Left lung (tissue), 14 donors: ENCODE data around the gene DDX25. TPM values are rescaled to one million over a fixed set of nuclear protein-coding genes. Genes with fewer than 3 reads are reported as not detected.
"Not testable (repeated sequence)": the region's sequence is repeated elsewhere in the genome, so short reads cannot be mapped to it uniquely, and the experiment has no call there.

Experiments used
- ATAC-seq: fragments of 200-7000 bp; cut with Tn5 transposase; one replicate; pipeline ENCODE4 v1.9.1; 2020; ENCODE audit warnings: moderate library complexity
- DNase-seq, 4 donors: peaks; one replicate each; pipeline ENCODE4 v3.0.0-alpha.2; 2013 to 2020
- H3K27ac ChIP-seq, 2 donors: fragments of 200-600 bp; sonication (generic) in 1 of 2; one replicate each; pipeline versions ENCODE4 v1.5.0 to v1.8.0; 2020 to 2021
- H3K27me3 ChIP-seq, 2 donors: fragments of 200-600 bp; sonication (generic) in 1 of 2; one replicate each; pipeline versions ENCODE4 v1.5.0 to v1.8.0; 2020 to 2021
- H3K36me3 ChIP-seq, 2 donors: fragments of 200-600 bp; sonication (generic) in 1 of 2; one replicate each; pipeline versions ENCODE4 v1.5.0 to v1.8.0; 2020 to 2021
- H3K4me1 ChIP-seq, 2 donors: fragments of 200-600 bp; one replicate each; pipeline ENCODE4 v1.8.0; 2021
- H3K4me3 ChIP-seq, 2 donors: fragments of 200-600 bp; sonication (generic) in 1 of 2; one replicate each; pipeline versions ENCODE4 v1.5.0 to v1.8.0; 2020 to 2021; ENCODE audit warnings: mild to moderate bottlenecking in 1 of 2
- H3K9me3 ChIP-seq, 2 donors: fragments of 200-600 bp; sonication (generic) in 1 of 2; one replicate each; pipeline versions ENCODE4 v1.5.0 to v1.8.0; 2020 to 2021
- intact Hi-C, 2 donors: fragments of 100-400 bp; cut with DNase I; formaldehyde crosslinking; loops; one replicate each; pipeline versions ENCODE4 v1.11.2 to v1.14.2; 2022
- long read RNA-seq, 12 donors: library from polyadenylated mRNA in 2 of 12; unstranded in 2 of 12; transcript quantifications; one replicate each; pipeline ENCODE4 v2.0.0 and lab custom pipeline, GENCODE V29; 2019 to 2026
- polyA plus RNA-seq, 6 donors: library from polyadenylated mRNA; unstranded; fragments of 120-200 nt; gene quantifications; one replicate each; pipeline ENCODE4 v1.2.1, GENCODE V29; 2013; ENCODE audit not compliant: insufficient read length in 6 of 6
- total RNA-seq, 2 donors: library from RNA; stranded (reverse); fragmentation: NEBNext Ultra II Directional; extraction: Animal tissue kit (Norgen Biotek cat#: 25700); gene quantifications; one replicate each; pipeline ENCODE4 v1.2.1, GENCODE V29; 2021
- TF ChIP-seq, protein P1 (sequence below), 2 donors: fragments of 200-600 bp; sonication (generic) in 1 of 2; IDR thresholded peaks; one replicate each; pipeline versions ENCODE4 v1.5.0 to v1.8.0; 2021; ENCODE audit warnings: antibody characterized with exemption in 2 of 2
- donor health status: DM: no; HTN: yes; CAD: no.
- donor health status: DM: no; HTN: no; CAD: no.

DDX25 gene
- under 1 TPM in 1 of 2 donors, not detected in 1; 0.47 TPM for total RNA-seq
- polyA plus RNA-seq, result 1 to 10 TPM; 1.1 to 2.5 (median 2.0) TPM
- long read RNA-seq, donor 1, partial matches to known transcripts, result 0 of 1 reads
- long read RNA-seq, donor 1, other reads (novel, unspliced or antisense), result 0 of 1 reads
- long read RNA-seq, donor 2, result 0 reads
- long read RNA-seq, donor 3, result 0 reads
- long read RNA-seq, donor 4, result 0 reads
- long read RNA-seq, donor 5, result 0 reads
- long read RNA-seq, donor 6, result 0 reads
- long read RNA-seq, donor 7, result 0 reads
- long read RNA-seq, donor 8, result 0 reads
- long read RNA-seq, donor 9, result 0 reads
- long read RNA-seq, donor 10, result 0 reads
- long read RNA-seq, donor 11, full-length matches to known transcripts, result 9 of 19 reads
- long read RNA-seq, donor 11, partial matches to known transcripts, result 10 of 19 reads
- long read RNA-seq, donor 11, other reads (novel, unspliced or antisense), result 0 of 19 reads
- long read RNA-seq, donor 12, result 0 reads

DNA sequence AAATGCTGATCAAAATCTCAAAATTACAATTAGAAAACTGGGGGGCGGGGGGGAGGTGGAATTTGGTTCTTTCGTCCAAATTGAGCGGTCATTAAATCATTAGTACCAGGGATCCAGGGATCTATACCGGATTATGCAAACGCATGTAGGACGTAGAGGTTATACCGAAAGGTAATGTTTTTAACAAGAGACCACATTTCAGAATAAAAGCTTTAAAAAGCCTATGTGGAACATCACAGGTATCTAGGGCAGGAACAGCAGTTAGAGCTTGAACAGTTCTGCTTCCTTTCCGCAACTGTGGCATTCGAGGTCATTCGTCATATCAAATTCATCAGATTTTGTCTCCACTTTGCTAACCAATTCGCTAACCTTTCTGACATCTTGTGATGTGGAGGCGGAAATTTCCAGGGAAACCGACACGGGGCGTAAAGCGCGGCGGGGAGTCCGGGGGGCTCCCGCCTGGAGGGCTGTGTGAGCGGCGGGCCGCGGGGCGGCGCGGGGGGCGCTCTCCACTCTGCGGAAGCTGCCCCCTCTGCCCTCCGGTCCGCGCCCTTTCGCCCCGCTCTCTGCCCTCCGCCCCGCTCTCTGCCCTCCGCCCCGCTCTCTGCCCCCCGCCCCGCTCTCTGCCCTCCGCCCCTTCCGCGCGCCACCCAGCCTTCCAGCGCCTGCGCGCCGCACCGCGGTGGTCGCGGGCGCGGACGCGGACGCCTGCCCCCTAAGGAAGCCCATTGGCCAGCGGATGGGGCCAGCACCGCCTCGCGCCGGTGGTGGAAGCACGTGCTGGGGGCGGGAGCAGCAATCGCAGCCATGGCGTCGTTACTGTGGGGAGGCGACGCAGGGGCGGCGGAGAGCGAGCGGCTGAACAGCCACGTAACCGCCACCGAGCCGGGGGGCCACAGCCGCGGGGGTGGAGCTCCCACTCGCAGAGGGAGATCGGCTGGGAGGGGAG is at the start of gene DDX25:
DDX25 (plus strand) TSS at position 798 of the 949 bp plus-strand sequence; CDS start at position 808, 10 bp downstream.
- Histone ChIP-seq H3K36me3 (peaks cover 0 to 14% of the 10 kb centered on the region in 2 donors), H3K27me3 (peaks cover 18 to 37% of the 10 kb centered on the region in 2 donors), H3K9me3 (no peaks in the 10 kb centered on the region), H3K4me1 (peaks cover 15 to 27% of the 10 kb centered on the region in 2 donors), H3K4me3 (peak within 1 kb of the TSS in 1 of 2 donors; percentile 62), H3K27ac (no peak within 1 kb of the TSS)
- intact Hi-C loops, result no loop called here
- ATAC-seq (no peak), DNase-seq (peak in 2 of 4 donors; percentile 35 to 75)
- TF ChIP-seq, protein P1, sequence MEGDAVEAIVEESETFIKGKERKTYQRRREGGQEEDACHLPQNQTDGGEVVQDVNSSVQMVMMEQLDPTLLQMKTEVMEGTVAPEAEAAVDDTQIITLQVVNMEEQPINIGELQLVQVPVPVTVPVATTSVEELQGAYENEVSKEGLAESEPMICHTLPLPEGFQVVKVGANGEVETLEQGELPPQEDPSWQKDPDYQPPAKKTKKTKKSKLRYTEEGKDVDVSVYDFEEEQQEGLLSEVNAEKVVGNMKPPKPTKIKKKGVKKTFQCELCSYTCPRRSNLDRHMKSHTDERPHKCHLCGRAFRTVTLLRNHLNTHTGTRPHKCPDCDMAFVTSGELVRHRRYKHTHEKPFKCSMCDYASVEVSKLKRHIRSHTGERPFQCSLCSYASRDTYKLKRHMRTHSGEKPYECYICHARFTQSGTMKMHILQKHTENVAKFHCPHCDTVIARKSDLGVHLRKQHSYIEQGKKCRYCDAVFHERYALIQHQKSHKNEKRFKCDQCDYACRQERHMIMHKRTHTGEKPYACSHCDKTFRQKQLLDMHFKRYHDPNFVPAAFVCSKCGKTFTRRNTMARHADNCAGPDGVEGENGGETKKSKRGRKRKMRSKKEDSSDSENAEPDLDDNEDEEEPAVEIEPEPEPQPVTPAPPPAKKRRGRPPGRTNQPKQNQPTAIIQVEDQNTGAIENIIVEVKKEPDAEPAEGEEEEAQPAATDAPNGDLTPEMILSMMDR (IDR thresholded peaks at IDR 0.05), result no peak

- H3K9me3 ChIP-seq, result peaks cover 0 to 13% of the 10 kb centered on the region in 2 donors
- ATAC-seq, H3K4me3 ChIP-seq, DNase-seq, H3K36me3 ChIP-seq, H3K27me3 ChIP-seq, H3K27ac ChIP-seq, intact Hi-C loops, H3K4me1 ChIP-seq: not testable (repeated sequence)
Measured at GRCh38 chr11:125857670-125858069, 46.6 kb upstream of the DDX25 start.

GRCh38 chr11:125862786-125863185 is 41.5 kb upstream of the DDX25 start:
- H3K4me1 ChIP-seq, H3K9me3 ChIP-seq, ATAC-seq, H3K4me3 ChIP-seq, H3K27ac ChIP-seq, intact Hi-C loops, H3K27me3 ChIP-seq, DNase-seq, H3K36me3 ChIP-seq: not testable (repeated sequence)

DNA sequence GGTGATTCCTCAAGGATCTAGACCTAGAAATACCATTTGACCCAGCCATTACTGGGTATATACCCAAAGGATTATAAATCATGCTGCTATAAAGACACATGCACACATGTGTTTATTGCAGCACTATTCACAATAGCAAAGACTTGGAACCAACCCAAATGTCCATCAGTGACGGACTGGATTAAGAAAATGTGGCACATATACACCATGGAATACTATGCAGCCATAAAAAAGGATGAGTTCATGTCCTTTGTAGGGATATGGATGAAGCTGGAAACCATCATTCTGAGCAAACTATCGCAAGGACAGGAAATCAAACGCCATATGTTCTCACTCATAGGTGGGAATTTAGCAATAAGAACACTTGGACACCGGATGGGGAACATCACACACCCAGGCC is 39.0 kb upstream of the DDX25 start:
- not testable (repeated sequence) for ATAC-seq, H3K36me3 ChIP-seq

DNA sequence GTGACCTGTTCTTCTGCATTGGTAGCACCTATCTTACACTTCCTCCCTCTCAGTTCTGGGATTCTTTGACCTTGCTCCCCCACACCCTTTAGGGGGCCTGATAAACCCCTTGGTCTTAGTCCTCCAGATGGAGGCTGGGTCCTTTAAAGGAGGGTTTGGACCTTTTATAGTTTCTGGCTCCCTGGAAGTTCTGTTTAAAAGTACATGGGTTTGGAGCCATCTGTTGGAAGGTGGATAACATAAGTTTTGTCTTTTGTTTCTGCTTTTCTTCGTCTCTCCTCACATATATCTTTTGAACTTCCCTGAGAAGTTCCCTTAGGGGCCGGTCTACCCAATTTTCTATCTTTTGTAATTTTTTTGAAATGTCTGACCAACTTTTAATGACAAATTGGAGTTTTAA is 34.8 kb upstream of the DDX25 start:
- intact Hi-C loops, result no loop called here
- no peaks in the 10 kb centered on the region for H3K4me1 ChIP-seq
- no peak overlapping the region for H3K4me3 ChIP-seq
- H3K27me3 ChIP-seq, result no peaks in the 10 kb centered on the region
- ATAC-seq (no peak), DNase-seq (no peak)
- H3K27ac ChIP-seq, result no peak overlapping the region
- TF ChIP-seq, protein P1 (IDR thresholded peaks at IDR 0.05), result no peak
- no peaks in the 10 kb centered on the region for H3K9me3 ChIP-seq
- no peaks in the 10 kb centered on the region for H3K36me3 ChIP-seq

More for the DNA sequence above, 39.0 kb upstream of the DDX25 start:
- H3K27me3 ChIP-seq, intact Hi-C loops, H3K4me3 ChIP-seq, H3K4me1 ChIP-seq, H3K27ac ChIP-seq, DNase-seq, H3K9me3 ChIP-seq: not testable (repeated sequence)

- no peaks in the 10 kb centered on the region for H3K9me3 ChIP-seq
- intact Hi-C loops, result no loop called here
- no peaks in the 10 kb centered on the region for H3K27me3 ChIP-seq
- no peaks in the 10 kb centered on the region for H3K4me1 ChIP-seq
- DNase-seq, result peak in 1 of 4 donors; percentile 13
- ATAC-seq, result peak; percentile 62
- no peaks in the 10 kb centered on the region for H3K36me3 ChIP-seq
- H3K4me3 ChIP-seq, result no peak overlapping the region
- TF ChIP-seq, protein P1 (IDR thresholded peaks at IDR 0.05), result peak; percentile 29 to 43
- H3K27ac ChIP-seq, result no peak overlapping the region
Measured at GRCh38 chr11:125871391-125872137, 32.7 kb upstream of the DDX25 start.
